SKM-1 treated with dmso at 0.1 percent for 144 hours (cell line): Measurements from ENCODE around the gene NUMBL.
"Not testable (repeated sequence)": the region's sequence is repeated elsewhere in the genome, so short reads cannot be mapped to it uniquely, and the experiment has no call there.

Source experiments
- DNase-seq: peaks from one replicate; lab custom pipeline; 2025; ENCODE audit not compliant: unreplicated experiment; lab: John Stamatoyannopoulos, UW

NUMBL gene

DNA sequence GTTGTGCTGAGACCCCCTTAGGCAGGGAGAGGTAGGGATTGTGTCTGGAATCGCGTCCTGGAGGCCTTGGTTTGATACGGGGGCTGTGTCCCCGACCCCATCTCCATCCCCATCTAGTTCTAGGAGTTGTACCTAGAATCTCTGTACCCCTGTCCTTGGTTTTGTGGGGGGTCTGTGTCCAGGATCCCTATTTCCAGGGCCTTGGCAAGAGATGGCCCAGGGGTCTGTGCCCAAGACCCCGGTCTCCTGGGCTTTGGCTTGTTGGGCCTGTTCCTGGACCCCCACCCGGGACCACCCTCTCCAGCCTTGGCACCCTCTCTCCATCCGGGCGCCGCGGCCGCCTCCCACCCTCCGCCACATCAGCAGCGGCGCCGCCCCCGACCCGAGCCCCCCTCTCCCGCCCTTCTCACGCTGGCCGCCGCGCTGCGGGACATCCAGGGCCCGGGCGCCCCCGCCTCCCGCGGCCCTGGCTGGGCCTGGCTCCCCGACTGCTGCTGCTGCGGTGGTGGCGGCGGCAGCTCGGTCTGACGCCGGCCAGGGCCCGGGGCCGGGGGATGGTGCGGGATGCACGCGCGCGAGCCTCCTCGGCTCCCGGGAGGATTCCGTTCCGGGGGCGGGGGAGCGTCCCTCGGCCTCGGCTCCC, at the start of gene NUMBL:
Gene NUMBL (minus strand): TSS at position 602 of the 643 bp plus-strand sequence. CDS start 168 bp downstream, at position 434.
- no peak for DNase-seq

- no peak for DNase-seq
Measured at GRCh38 chr19:40739030-40739839, 48.8 kb upstream of the NUMBL start.

GRCh38 chr19:40737102-40737644, 46.7 kb upstream of the NUMBL start:
- DNase-seq: no peak

- DNase-seq: no peak
Measured at GRCh38 chr19:40736661-40737060, 46.2 kb upstream of the NUMBL start.

GRCh38 chr19:40735013-40735771, 44.7 kb upstream of the NUMBL start:
- no peak for DNase-seq

GRCh38 chr19:40733149-40733548, 42.7 kb upstream of the NUMBL start:
- no peak for DNase-seq

GRCh38 chr19:40732304-40732703, 41.9 kb upstream of the NUMBL start:
- DNase-seq: not testable (repeated sequence)

- not testable (repeated sequence) for DNase-seq
Measured at GRCh38 chr19:40730065-40730464, 39.6 kb upstream of the NUMBL start.

GRCh38 chr19:40726279-40726678, 35.8 kb upstream of the NUMBL start:
- DNase-seq: no peak

DNA sequence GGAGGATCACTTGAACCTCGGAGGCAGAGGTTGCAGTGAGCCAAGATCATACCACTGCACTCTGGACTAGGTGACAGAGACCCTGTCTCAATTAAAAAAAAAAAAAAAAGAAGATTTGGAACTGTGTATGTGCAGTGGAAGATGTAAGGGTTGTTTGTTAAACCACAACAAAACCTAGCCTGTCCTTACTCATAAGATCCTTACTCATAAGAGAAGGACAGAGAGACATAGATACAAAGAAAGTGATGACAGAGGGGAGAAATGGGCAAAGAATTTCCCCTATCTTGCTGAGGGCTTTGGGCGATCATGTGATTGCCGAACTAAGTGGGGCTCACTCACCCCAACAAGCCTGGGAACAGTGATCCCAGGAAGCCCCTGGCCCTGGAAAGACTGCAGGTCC, 34.4 kb upstream of the NUMBL start:
- DNase-seq: no peak

DNA sequence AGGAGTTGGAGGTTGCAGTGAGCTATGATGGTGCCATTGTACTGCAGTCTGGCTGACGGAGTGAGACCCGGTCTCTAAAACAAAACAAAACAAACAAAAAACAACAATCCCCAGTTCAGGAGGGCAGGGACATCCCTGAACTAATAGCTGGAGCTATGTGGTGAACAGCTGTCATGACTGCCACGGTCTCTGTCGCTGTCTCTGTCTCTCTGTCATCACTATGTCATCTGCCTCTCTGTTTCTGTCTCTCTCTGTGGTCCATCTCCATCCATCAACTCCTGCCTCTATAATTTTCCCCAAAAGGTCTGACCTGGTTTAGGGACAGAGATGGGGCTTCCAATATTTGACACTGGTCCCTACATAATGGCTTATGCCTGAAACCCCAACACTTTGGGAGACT, 33.9 kb upstream of the NUMBL start:
- DNase-seq: no peak

GRCh38 chr19:40723661-40724254, 33.3 kb upstream of the NUMBL start:
- no peak for DNase-seq

DNA sequence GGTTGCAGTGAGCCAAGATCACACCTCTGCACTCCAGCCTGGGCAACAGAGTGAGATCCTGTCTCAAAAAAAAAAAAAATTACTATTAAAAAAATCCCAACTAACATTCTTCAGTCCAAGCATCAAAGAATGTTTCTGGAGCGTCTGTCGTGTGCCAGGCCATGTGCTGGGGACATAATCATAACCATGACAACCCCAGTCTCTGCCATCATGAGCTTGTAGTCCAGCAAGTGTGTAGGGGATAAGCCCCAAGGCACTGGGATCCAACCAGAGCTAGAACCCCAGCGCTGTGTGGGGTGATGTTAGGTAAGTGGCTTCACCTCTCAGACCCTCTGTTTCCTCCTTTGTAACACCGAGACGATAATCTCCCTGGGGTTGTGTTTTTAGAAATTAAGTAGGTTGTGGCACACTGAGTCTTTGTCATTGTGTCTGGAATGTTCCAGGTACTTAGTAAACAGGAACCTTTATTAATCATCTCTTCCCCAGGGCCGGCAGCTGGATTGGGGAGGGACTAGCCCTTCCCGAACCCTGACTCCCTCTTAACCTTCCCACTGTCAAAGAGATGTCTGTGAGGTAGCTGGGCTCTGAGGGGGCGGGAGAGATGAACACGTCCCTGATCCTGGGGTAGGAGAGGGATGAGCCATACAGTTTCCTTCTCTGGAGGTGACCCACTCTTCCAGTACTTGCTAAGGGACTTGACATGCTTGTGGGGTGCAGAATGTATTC, 31.6 kb upstream of the NUMBL start:
- no peak for DNase-seq

GRCh38 chr19:40721140-40721486, 30.7 kb upstream of the NUMBL start:
- no peak for DNase-seq

DNA sequence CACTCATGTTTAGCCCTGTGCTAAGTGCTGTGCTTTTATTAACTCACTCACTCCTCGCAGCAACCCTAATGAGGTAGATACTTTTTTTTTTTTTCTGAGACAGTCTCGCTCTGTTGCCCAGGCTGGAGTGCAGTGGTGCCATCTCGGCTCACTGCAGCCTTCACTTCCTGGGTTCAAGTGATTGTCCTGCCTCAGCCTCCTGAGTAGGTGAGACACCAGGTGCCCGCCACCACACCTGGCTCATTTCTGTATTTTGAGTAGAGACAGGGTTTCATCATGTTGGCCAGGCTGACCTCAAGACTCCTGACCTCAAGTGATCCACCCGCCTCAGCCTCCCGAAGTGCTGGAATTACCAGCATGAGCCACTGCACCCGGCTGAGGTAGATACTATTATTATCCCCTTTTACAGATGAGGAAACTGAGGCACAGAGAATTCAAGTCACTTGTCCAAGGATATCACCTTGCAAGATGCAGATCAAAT, 29.0 kb upstream of the NUMBL start:
- DNase-seq: no peak

- DNase-seq: no peak
Measured at GRCh38 chr19:40718774-40719391, 28.4 kb upstream of the NUMBL start.

DNA sequence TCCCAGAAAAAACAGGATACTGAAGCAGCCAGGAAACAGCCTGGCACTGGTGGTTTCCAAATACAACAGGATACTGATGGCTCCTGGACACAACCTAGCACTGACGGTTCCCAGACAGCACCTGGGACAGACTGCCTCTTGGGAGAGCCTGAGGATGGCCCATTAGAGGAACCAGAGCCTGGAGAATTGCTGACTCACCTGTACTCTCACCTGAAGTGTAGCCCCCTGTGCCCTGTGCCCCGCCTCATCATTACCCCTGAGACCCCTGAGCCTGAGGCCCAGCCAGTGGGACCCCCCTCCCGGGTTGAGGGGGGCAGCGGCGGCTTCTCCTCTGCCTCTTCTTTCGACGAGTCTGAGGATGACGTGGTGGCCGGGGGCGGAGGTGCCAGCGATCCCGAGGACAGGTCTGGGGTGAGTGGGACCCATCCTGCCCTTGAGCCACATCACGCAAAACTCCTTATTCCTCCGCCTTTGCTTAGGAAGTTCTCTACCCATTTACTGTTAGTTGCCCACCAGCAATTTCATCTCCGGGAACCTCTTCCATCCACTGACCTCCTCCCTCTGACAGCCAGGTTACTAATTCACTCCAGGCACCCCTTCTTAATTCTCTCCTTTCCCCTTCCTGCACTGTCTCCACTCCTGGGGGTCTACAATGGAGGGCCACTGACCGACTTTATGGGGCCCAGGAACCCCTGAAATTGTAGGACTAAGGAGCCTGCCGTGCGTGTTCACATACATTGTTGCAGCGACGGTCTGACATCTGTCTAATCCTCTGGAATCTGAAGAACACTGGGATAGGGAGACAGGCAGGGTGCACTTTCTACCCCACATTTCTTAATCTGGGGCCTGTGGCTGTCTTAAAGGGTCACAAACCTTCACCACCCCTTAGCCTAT, 27.7 kb upstream of the NUMBL start:
- no peak for DNase-seq

- DNase-seq: no peak
Measured at GRCh38 chr19:40717325-40717879, 27.0 kb upstream of the NUMBL start.
